Measurements from ENCODE around the gene MFSD1.

- no peak for TF ChIP-seq OSR1 (CRISPR knock-in tag; IDR thresholded peaks at IDR 0.05)
- no peak for TF ChIP-seq ZNF8 (CRISPR knock-in tag; IDR thresholded peaks at IDR 0.05)
These were observed 45.6 kb downstream of the MFSD1 start for GRCh38 chr3:158847452-158847821.
